GM12878 (cell line): Measurements from ENCODE around the gene EPS8L1. TPM values are rescaled to one million over a fixed set of nuclear protein-coding genes. Genes with fewer than 3 reads are reported as not detected.

Experiments used
- ATAC-seq: fragments of 200-7000 bp; cut with Tn5 transposase; 3 replicates; pipeline ENCODE4 v1.9.1; 2020; ENCODE audit warnings: mild to moderate bottlenecking, moderate library complexity
- BruUV-seq: library from RNA; stranded (reverse); fragments of 400-500 nt; replicated peaks from 2 replicates; lab custom pipeline; 2021; lab: Mats Ljungman, UMichigan
- CTCF ChIA-PET: fragments of 300-600 bp; sonication (Branson Sonifier 250); formaldehyde crosslinking; extraction: SDS; loops from one replicate; lab custom pipeline; 2021; ENCODE audit warnings: inconsistent platforms; lab: Yijun Ruan, JAX
- POLR2A ChIA-PET: fragments of 350-600 bp; formaldehyde crosslinking; extraction: SDS; loops from one replicate; lab custom pipeline; 2021; ENCODE audit warnings: inconsistent platforms; lab: Charles Lee
- RAD21 ChIA-PET: fragments of 300-600 bp; sonication (Branson Sonifier 250); formaldehyde crosslinking; loops from one replicate; lab custom pipeline; 2023; ENCODE audit warnings: antibody characterized with exemption; ENCODE audit not compliant: unreplicated experiment; lab: Charles Lee
- SMC1A ChIA-PET: fragments of 300-600 bp; sonication (Branson Sonifier 250); formaldehyde crosslinking; loops from one replicate; lab custom pipeline; 2023; ENCODE audit not compliant: unreplicated experiment, uncharacterized antibody; lab: Charles Lee
- DNase-seq: peaks from one replicate; pipeline ENCODE4 v3.0.0-alpha.2; 2011; ENCODE audit warnings: low read depth, low spot score
- FAIRE-seq: peaks from 3 replicates; lab custom pipeline; 2011; peaks lifted over from hg19 to GRCh38; lab: Jason Lieb, UNC
- H2AFZ ChIP-seq: 2 replicates; pipeline ENCODE4 v1.6.0; 2011; ENCODE audit warnings: low read depth, low read length, control low read depth; ENCODE audit not compliant: control insufficient read depth
- H3K27ac ChIP-seq: 2 replicates; pipeline ENCODE4 v1.5.1; 2011; ENCODE audit warnings: control low read depth; ENCODE audit not compliant: control insufficient read depth, insufficient read depth
- H3K27me3 ChIP-seq, 2 experiments: replicated peaks in 1 of 2; 2 replicates each; pipeline versions ENCODE4 v1.6.0 to v1.6.1; 2011; ENCODE audit warnings: low read length in 1 of 2; ENCODE audit not compliant: control insufficient read depth in 2 of 2, insufficient read depth in 2 of 2
- H3K36me3 ChIP-seq, 2 experiments: 2 replicates each; pipeline ENCODE4 v1.5.1; 2011; ENCODE audit warnings: low read length in 1 of 2; ENCODE audit not compliant: control insufficient read depth in 2 of 2, insufficient read depth in 2 of 2
- H3K4me1 ChIP-seq: 2 replicates; pipeline ENCODE4 v1.6.1; 2011; ENCODE audit warnings: mild to moderate bottlenecking, low read length, moderate library complexity, mixed read lengths; ENCODE audit not compliant: control insufficient read depth, insufficient read depth
- H3K4me2 ChIP-seq: 2 replicates; pipeline ENCODE4 v1.6.0; 2011; ENCODE audit warnings: control low read depth; ENCODE audit not compliant: control insufficient read depth, insufficient read depth
- H3K4me3 ChIP-seq: fragments of 200-600 bp; sonication (generic); 2 replicates; pipeline ENCODE4 v1.5.1; 2016
- H3K79me2 ChIP-seq: 2 replicates; pipeline ENCODE4 v1.6.0; 2011; ENCODE audit warnings: low read length; ENCODE audit not compliant: control insufficient read depth, insufficient read depth
- H3K9ac ChIP-seq: 2 replicates; pipeline ENCODE4 v1.8.0; 2011; ENCODE audit warnings: low read length, control low read depth, mixed read lengths; ENCODE audit not compliant: control insufficient read depth, insufficient read depth
- H3K9me3 ChIP-seq: replicated peaks from 3 replicates; pipeline ENCODE4 v1.5.1; 2011; ENCODE audit warnings: mild to moderate bottlenecking, low read length; ENCODE audit not compliant: control insufficient read depth, insufficient read depth
- H4K20me1 ChIP-seq: 2 replicates; pipeline ENCODE4 v1.6.0; 2011; ENCODE audit not compliant: control insufficient read depth, insufficient read depth
- ASH2L ChIP-seq: fragments of 300-600, 200-600 bp; sonication (generic); IDR thresholded peaks from 2 replicates; pipeline ENCODE4 v1.6.1; 2017; ENCODE audit warnings: low read depth, mild to moderate bottlenecking, borderline replicate concordance
- ATF7 ChIP-seq: fragments of 450-650 bp; IDR thresholded peaks from 2 replicates; pipeline ENCODE4 v1.6.1; 2016; ENCODE audit warnings: low read depth, mild to moderate bottlenecking
- CHD2 ChIP-seq: IDR thresholded peaks from 2 replicates; pipeline ENCODE4 v1.6.1; 2011; ENCODE audit warnings: low read depth, low read length, improper control_type of control experiment, borderline replicate concordance
- EED ChIP-seq: sonication (generic); IDR thresholded peaks from 2 replicates; pipeline ENCODE4 v1.6.1; 2016; ENCODE audit warnings: antibody characterized with exemption, low read depth
- MEF2A ChIP-seq: IDR thresholded peaks from 2 replicates; pipeline ENCODE4 v1.6.1; 2011; ENCODE audit warnings: low read depth, mild to moderate bottlenecking, low read length, moderate library complexity; ENCODE audit not compliant: insufficient read depth
- USF1 ChIP-seq: IDR thresholded peaks from 2 replicates; pipeline ENCODE4 v1.6.1; 2011; ENCODE audit warnings: borderline replicate concordance, low read depth, mild to moderate bottlenecking, moderate library complexity, mixed read lengths, low read length; ENCODE audit not compliant: insufficient read depth; ENCODE audit errors: extremely low read length
- ZBTB40 ChIP-seq: fragments of 450-650 bp; IDR thresholded peaks from 2 replicates; pipeline ENCODE4 v1.6.1; 2016; ENCODE audit warnings: mild to moderate bottlenecking, moderate library complexity, borderline replicate concordance
- WGBS: methylation state at CpG from one replicate; pipeline ENCODE4 v1.1.6; 2016; ENCODE audit warnings: low lambda C conversion rate; ENCODE audit not compliant: insufficient replicate concordance, insufficient coverage; ENCODE audit errors: missing lambda C conversion rate; 5-methylcytosine and 5-hydroxymethylcytosine counted together
- in situ Hi-C: fragments of 300-500 bp; cut with MboI; formaldehyde crosslinking; loops from 9 replicates; pipeline ENCODE4 v1.14.3; 2018; ENCODE audit warnings: mixed read lengths
- intact Hi-C: fragments of 100-400 bp; cut with micrococcal nuclease; formaldehyde crosslinking; loops from one replicate; pipeline ENCODE4 v1.14.2; 2022; ENCODE audit not compliant: unreplicated experiment
- polyA plus RNA-seq, 11 experiments: library from polyadenylated mRNA; depleted of rRNA in 4 of 11; unstranded in 6 of 11; stranded (reverse) in 5 of 11; fragments of >200 nt; fragmentation: Nextera tagmentation in 4 of 11; fragmentation: Illumina TruSeq in 1 of 11; extraction: Ambion mirVana in 4 of 11; extraction: Trizol in 1 of 11; gene quantifications; 1 replicate in 1 of 11; 2 replicates in 10 of 11; pipeline versions ENCODE4 v1.2.1 to v1.2.3, GENCODE V29; 2011 to 2016; ENCODE audit warnings: inconsistent platforms in 2 of 11, missing spikeins in 2 of 11, low read depth in 1 of 11
- total RNA-seq, 4 experiments: library from RNA; depleted of rRNA in 3 of 4; stranded (reverse); fragments of >200 nt in 3 of 4; fragmentation: Illumina TruSeq in 1 of 4; extraction: Trizol in 1 of 4; gene quantifications; 2 replicates each; pipeline versions ENCODE4 v1.2.1 to v1.2.3, GENCODE V29; 2013 to 2021

EPS8L1 gene
- total and polyA plus RNA-seq, 10 of the 15 experiments (the other 5 are each of a cell fraction or from before 2014, with no cell fraction given): 0.68 to 2.2 (median 0.96) TPM; not detected in 2

DNA sequence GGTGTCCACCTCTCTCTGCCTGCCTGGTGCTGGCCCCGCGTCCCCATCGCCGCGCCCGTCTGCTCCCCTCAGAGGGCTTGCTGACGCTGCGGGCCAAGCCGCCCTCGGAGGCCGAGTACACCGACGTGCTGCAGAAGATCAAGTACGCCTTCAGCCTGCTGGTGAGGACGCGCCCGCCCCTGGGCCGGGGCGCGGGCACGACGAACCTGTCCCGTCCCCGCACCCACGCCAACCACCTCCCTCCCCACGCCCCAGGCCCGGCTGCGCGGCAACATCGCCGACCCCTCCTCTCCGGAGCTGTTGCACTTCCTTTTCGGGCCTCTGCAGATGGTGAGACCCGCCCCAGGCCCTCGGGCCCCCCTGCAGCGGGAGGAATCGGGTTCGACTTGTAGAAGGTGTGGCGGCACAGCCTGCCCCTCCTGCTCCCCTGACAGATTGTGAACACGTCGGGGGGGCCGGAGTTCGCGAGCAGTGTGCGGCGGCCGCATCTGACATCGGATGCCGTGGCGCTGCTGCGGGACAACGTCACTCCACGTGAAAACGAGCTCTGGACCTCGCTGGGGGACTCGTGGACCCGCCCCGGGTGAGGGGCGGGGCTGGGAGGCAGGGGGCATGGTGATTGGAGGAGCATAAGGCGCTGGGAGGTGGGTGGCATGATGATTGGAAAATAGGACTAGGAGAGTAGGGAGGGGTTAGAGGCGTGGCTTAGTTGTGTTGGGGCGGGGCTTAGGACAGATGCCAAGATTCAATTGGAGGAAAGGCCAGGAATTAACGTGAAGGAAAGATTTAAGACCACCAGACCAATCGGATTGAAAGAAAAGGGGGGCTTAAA lies 6.6 kb downstream of the EPS8L1 start:
- no TSS peak for BruUV-seq
- intact Hi-C loops: no loop called here
- Histone ChIP-seq H3K4me3 (no peak overlapping the region), H3K4me1 (peaks cover 10% of the 10 kb centered on the region; the same call in 1 of the 2 replicates), H3K79me2 (no peaks in the 10 kb centered on the region), H3K9me3 (no peaks in the 10 kb centered on the region; the same call in 2 of the 3 replicates), H3K36me3 (no peaks in the 10 kb centered on the region), H4K20me1 (no peaks in the 10 kb centered on the region), H3K9ac (no peak overlapping the region), H3K4me2 (0 out of 2 replicates have a peak overlapping the region, but pooled peaks have one; percentile 97), H3K27ac (no peak overlapping the region), H3K27me3 (peaks cover 0 to under 1% of the 10 kb centered on the region in 2 experiments; a peak in 2 of 4 replicates), H2AFZ (no peak overlapping the region)
- ChIA-PET POLR2A (no interaction called here), RAD21 (no interaction called here), SMC1A (no interaction called here), CTCF (no interaction called here)
- 37% methylated on average over 34 of the region's 64 CpGs for WGBS
- TF ChIP-seq CHD2: no peak
- TF ChIP-seq USF1: no peak
- no peak for TF ChIP-seq EED
- no peak for TF ChIP-seq ASH2L
- no peak for TF ChIP-seq ZBTB40
- no peak for TF ChIP-seq MEF2A
- TF ChIP-seq ATF7: no peak
- in situ Hi-C loops: no loop called here
- FAIRE-seq (no peak), ATAC-seq (no peak), DNase-seq (no peak)
